ENCODE results near the gene KRTAP1-3. TPM values are rescaled to one million over a fixed set of nuclear protein-coding genes. Genes with fewer than 3 reads are reported as not detected.
"Not testable (repeated sequence)": the region's sequence is repeated elsewhere in the genome, so short reads cannot be mapped to it uniquely, and the experiment has no call there.

The KRTAP1-3 gene
- not detected for total RNA-seq
- polyA plus RNA-seq = not detected
- long read RNA-seq, donor 1 = 0 reads
- long read RNA-seq, donor 2 = 0 reads
- long read RNA-seq, donor 3 = 0 reads
- long read RNA-seq, donor 4 = 0 reads
- long read RNA-seq, donor 5 = 0 reads
- long read RNA-seq, donor 6 = 0 reads
- long read RNA-seq, donor 7 = 0 reads
- long read RNA-seq, donor 8 = 0 reads
- long read RNA-seq, donor 9 = 0 reads
- long read RNA-seq, donor 10 = 0 reads

GRCh38 chr17:41034346-41034935 is at the start of gene KRTAP1-3:
TSS of gene KRTAP1-3 (minus strand) at chr17:41034874. CDS start at chr17:41034821, 53 bp downstream.
- H3K27ac ChIP-seq (ENCODE audit: low read depth in 1 of 2, low read length in 1 of 2); DNase-seq (ENCODE audit: low read depth in 6 of 9, low spot score in 9 of 9); H3K27me3 ChIP-seq (ENCODE audit: control insufficient read depth in 2 of 2, insufficient read depth in 1 of 2, low read length in 1 of 2); H3K9me3 ChIP-seq (ENCODE audit: control insufficient read depth in 2 of 2, insufficient read depth in 1 of 2, low read length in 1 of 2); H3K4me1 ChIP-seq (ENCODE audit: control insufficient read depth in 2 of 2, insufficient read depth in 2 of 2, low read length in 2 of 2); H3K4me3 ChIP-seq (ENCODE audit: low read length in 2 of 2); H3K36me3 ChIP-seq (ENCODE audit: control insufficient read depth in 2 of 2, insufficient read depth in 2 of 2, low read length in 1 of 2): not testable (repeated sequence)
- 98% methylated on average over 9 of the region's 10 CpGs for WGBS

GRCh38 chr17:41084100-41084856 is 49.6 kb upstream of the KRTAP1-3 start, which contains the start of gene KRTAP4-7:
TSS of gene KRTAP4-7 (plus strand) at chr17:41084150. CDS start at chr17:41084207, 57 bp downstream.
- H3K27ac ChIP-seq (ENCODE audit: low read depth in 1 of 2, low read length in 1 of 2); H3K36me3 ChIP-seq (ENCODE audit: control insufficient read depth in 2 of 2, insufficient read depth in 2 of 2, low read length in 1 of 2); H3K9me3 ChIP-seq (ENCODE audit: control insufficient read depth in 2 of 2, insufficient read depth in 1 of 2, low read length in 1 of 2); DNase-seq (ENCODE audit: low read depth in 6 of 9, low spot score in 9 of 9); H3K4me3 ChIP-seq (ENCODE audit: low read length in 2 of 2); H3K4me1 ChIP-seq (ENCODE audit: control insufficient read depth in 2 of 2, insufficient read depth in 2 of 2, low read length in 2 of 2); H3K27me3 ChIP-seq (ENCODE audit: control insufficient read depth in 2 of 2, insufficient read depth in 1 of 2, low read length in 1 of 2): not testable (repeated sequence)
- 94% methylated on average over 14 of the region's 14 CpGs for WGBS

GRCh38 chr17:41083427-41083826 is 48.8 kb upstream of the KRTAP1-3 start:
- H3K9me3 ChIP-seq (ENCODE audit: control insufficient read depth in 2 of 2, insufficient read depth in 1 of 2, low read length in 1 of 2); H3K4me1 ChIP-seq (ENCODE audit: control insufficient read depth in 2 of 2, insufficient read depth in 2 of 2, low read length in 2 of 2); H3K36me3 ChIP-seq (ENCODE audit: control insufficient read depth in 2 of 2, insufficient read depth in 2 of 2, low read length in 1 of 2); DNase-seq (ENCODE audit: low read depth in 6 of 9, low spot score in 9 of 9); H3K4me3 ChIP-seq (ENCODE audit: low read length in 2 of 2); H3K27me3 ChIP-seq (ENCODE audit: control insufficient read depth in 2 of 2, insufficient read depth in 1 of 2, low read length in 1 of 2); H3K27ac ChIP-seq (ENCODE audit: low read depth in 1 of 2, low read length in 1 of 2): not testable (repeated sequence)
- 95% methylated on average over 2 of the region's 2 CpGs for WGBS

GRCh38 chr17:41082626-41083025 is 48.0 kb upstream of the KRTAP1-3 start:
- no peak for DNase-seq (ENCODE audit: low read depth in 6 of 9, low spot score in 9 of 9)

GRCh38 chr17:41076788-41077187 is 42.1 kb upstream of the KRTAP1-3 start:
- H3K36me3 ChIP-seq (ENCODE audit: control insufficient read depth in 2 of 2, insufficient read depth in 2 of 2, low read length in 1 of 2) = no peaks in the 10 kb centered on the region
- no peak for DNase-seq (ENCODE audit: low read depth in 6 of 9, low spot score in 9 of 9)
- no peaks in the 10 kb centered on the region for H3K27me3 ChIP-seq (ENCODE audit: control insufficient read depth in 2 of 2, insufficient read depth in 1 of 2, low read length in 1 of 2)
- no peaks in the 10 kb centered on the region for H3K4me1 ChIP-seq (ENCODE audit: control insufficient read depth in 2 of 2, insufficient read depth in 2 of 2, low read length in 2 of 2)
- no peak overlapping the region for H3K4me3 ChIP-seq (ENCODE audit: low read length in 2 of 2)
- H3K27ac ChIP-seq (ENCODE audit: low read depth in 1 of 2, low read length in 1 of 2) = no peak overlapping the region
- H3K9me3 ChIP-seq (ENCODE audit: control insufficient read depth in 2 of 2, insufficient read depth in 1 of 2, low read length in 1 of 2) = no peaks in the 10 kb centered on the region

More at GRCh38 chr17:41082626-41083025, 48.0 kb upstream of the KRTAP1-3 start:
- Histone ChIP-seq H3K4me1 (ENCODE audit: control insufficient read depth in 2 of 2, insufficient read depth in 2 of 2, low read length in 2 of 2) (no peaks in the 10 kb centered on the region), H3K9me3 (ENCODE audit: control insufficient read depth in 2 of 2, insufficient read depth in 1 of 2, low read length in 1 of 2) (no peaks in the 10 kb centered on the region), H3K4me3 (ENCODE audit: low read length in 2 of 2) (no peak overlapping the region), H3K27me3 (ENCODE audit: control insufficient read depth in 2 of 2, insufficient read depth in 1 of 2, low read length in 1 of 2) (no peaks in the 10 kb centered on the region), H3K27ac (ENCODE audit: low read depth in 1 of 2, low read length in 1 of 2) (no peak overlapping the region), H3K36me3 (ENCODE audit: control insufficient read depth in 2 of 2, insufficient read depth in 2 of 2, low read length in 1 of 2) (no peaks in the 10 kb centered on the region)
- WGBS = 80% methylated on average over 4 of the region's 4 CpGs

- no peaks in the 10 kb centered on the region for H3K27me3 ChIP-seq (ENCODE audit: control insufficient read depth in 2 of 2, insufficient read depth in 1 of 2, low read length in 1 of 2)
- no peaks in the 10 kb centered on the region for H3K9me3 ChIP-seq (ENCODE audit: control insufficient read depth in 2 of 2, insufficient read depth in 1 of 2, low read length in 1 of 2)
- 94% methylated on average over 2 of the region's 2 CpGs for WGBS
- no peaks in the 10 kb centered on the region for H3K4me1 ChIP-seq (ENCODE audit: control insufficient read depth in 2 of 2, insufficient read depth in 2 of 2, low read length in 2 of 2)
- no peak overlapping the region for H3K27ac ChIP-seq (ENCODE audit: low read depth in 1 of 2, low read length in 1 of 2)
- H3K36me3 ChIP-seq (ENCODE audit: control insufficient read depth in 2 of 2, insufficient read depth in 2 of 2, low read length in 1 of 2) = no peaks in the 10 kb centered on the region
- H3K4me3 ChIP-seq (ENCODE audit: low read length in 2 of 2) = no peak overlapping the region
- no peak for DNase-seq (ENCODE audit: low read depth in 6 of 9, low spot score in 9 of 9)
Observed at GRCh38 chr17:41073676-41074075, 39.0 kb upstream of the KRTAP1-3 start.

- H3K27ac ChIP-seq (ENCODE audit: low read depth in 1 of 2, low read length in 1 of 2) = no peak overlapping the region
- 97% methylated on average over 5 of the region's 5 CpGs for WGBS
- no peaks in the 10 kb centered on the region for H3K36me3 ChIP-seq (ENCODE audit: control insufficient read depth in 2 of 2, insufficient read depth in 2 of 2, low read length in 1 of 2)
- no peaks in the 10 kb centered on the region for H3K27me3 ChIP-seq (ENCODE audit: control insufficient read depth in 2 of 2, insufficient read depth in 1 of 2, low read length in 1 of 2)
- H3K4me3 ChIP-seq (ENCODE audit: low read length in 2 of 2) = no peak overlapping the region
- no peaks in the 10 kb centered on the region for H3K4me1 ChIP-seq (ENCODE audit: control insufficient read depth in 2 of 2, insufficient read depth in 2 of 2, low read length in 2 of 2)
- no peaks in the 10 kb centered on the region for H3K9me3 ChIP-seq (ENCODE audit: control insufficient read depth in 2 of 2, insufficient read depth in 1 of 2, low read length in 1 of 2)
- no peak for DNase-seq (ENCODE audit: low read depth in 6 of 9, low spot score in 9 of 9)
Observed at GRCh38 chr17:41071606-41072360, 37.1 kb upstream of the KRTAP1-3 start.

GRCh38 chr17:41069031-41069430 is 34.4 kb upstream of the KRTAP1-3 start:
- Histone ChIP-seq H3K4me3 (ENCODE audit: low read length in 2 of 2) (no peak overlapping the region), H3K4me1 (ENCODE audit: control insufficient read depth in 2 of 2, insufficient read depth in 2 of 2, low read length in 2 of 2) (no peaks in the 10 kb centered on the region), H3K27ac (ENCODE audit: low read depth in 1 of 2, low read length in 1 of 2) (no peak overlapping the region), H3K27me3 (ENCODE audit: control insufficient read depth in 2 of 2, insufficient read depth in 1 of 2, low read length in 1 of 2) (no peaks in the 10 kb centered on the region), H3K9me3 (ENCODE audit: control insufficient read depth in 2 of 2, insufficient read depth in 1 of 2, low read length in 1 of 2) (no peaks in the 10 kb centered on the region), H3K36me3 (ENCODE audit: control insufficient read depth in 2 of 2, insufficient read depth in 2 of 2, low read length in 1 of 2) (no peaks in the 10 kb centered on the region)
- 64% methylated on average over 3 of the region's 3 CpGs for WGBS
- DNase-seq (ENCODE audit: low read depth in 6 of 9, low spot score in 9 of 9) = no peak

- no peaks in the 10 kb centered on the region for H3K36me3 ChIP-seq (ENCODE audit: control insufficient read depth in 2 of 2, insufficient read depth in 2 of 2, low read length in 1 of 2)
- H3K9me3 ChIP-seq (ENCODE audit: control insufficient read depth in 2 of 2, insufficient read depth in 1 of 2, low read length in 1 of 2) = no peaks in the 10 kb centered on the region
Observed at GRCh38 chr17:41067281-41067680, 32.6 kb upstream of the KRTAP1-3 start.

More at GRCh38 chr17:41067281-41067680, 32.6 kb upstream of the KRTAP1-3 start:
- no peaks in the 10 kb centered on the region for H3K4me1 ChIP-seq (ENCODE audit: control insufficient read depth in 2 of 2, insufficient read depth in 2 of 2, low read length in 2 of 2)
- DNase-seq (ENCODE audit: low read depth in 6 of 9, low spot score in 9 of 9) = no peak
- no peaks in the 10 kb centered on the region for H3K27me3 ChIP-seq (ENCODE audit: control insufficient read depth in 2 of 2, insufficient read depth in 1 of 2, low read length in 1 of 2)
- H3K27ac ChIP-seq (ENCODE audit: low read depth in 1 of 2, low read length in 1 of 2) = no peak overlapping the region
- no peak overlapping the region for H3K4me3 ChIP-seq (ENCODE audit: low read length in 2 of 2)

Measured in thymus (tissue), 14 donors.